GM18867 (cell line): ENCODE measurements around the gene CELF4.

ENCODE experiments used
- ATAC-seq: cut with Tn5 transposase; IDR thresholded peaks from one replicate; pipeline ENCODE4 v1.9.1; 2021; ENCODE audit warnings: mild to moderate bottlenecking, moderate library complexity; ENCODE audit not compliant: unreplicated experiment

The CELF4 gene

DNA sequence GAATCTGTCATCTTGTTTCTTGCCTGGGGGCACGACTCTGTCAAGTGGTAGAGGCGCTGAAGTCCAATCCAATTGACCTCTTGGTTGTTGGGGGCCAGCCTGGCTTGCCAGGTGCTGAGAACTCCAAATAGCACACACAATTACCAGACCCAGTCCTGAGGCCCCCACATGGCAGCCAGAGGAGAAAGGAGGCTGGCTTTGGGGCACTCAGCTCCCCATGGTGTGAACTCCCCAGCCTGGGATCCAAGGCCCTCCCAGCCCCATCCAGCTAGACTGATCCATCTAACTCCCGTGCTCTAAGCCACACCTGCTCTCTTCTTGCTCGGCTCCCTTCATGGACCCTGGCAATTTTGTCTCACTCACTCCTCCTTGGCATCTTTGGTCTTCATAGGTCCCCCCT lies 170.0 kb downstream of the CELF4 start:
- no peak for ATAC-seq

DNA sequence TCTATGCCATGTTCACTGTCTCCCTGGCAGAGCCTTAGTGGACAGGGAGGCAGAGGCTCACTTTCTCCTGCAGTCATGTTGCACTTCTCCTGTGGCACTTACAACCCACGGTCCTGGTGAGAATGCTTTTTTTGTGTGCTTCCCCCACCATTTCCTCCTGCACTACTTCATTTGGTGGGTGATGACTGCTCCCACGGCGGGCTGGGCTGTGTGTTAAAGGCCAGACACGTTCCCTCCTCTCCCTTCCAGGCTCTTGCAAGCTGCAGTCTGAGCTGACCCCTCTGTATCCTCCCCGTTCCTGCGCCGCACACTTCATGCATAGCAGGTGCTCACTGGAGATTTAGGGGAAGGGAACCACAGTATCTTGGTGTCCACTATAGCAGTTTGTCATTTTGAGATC lies 170.5 kb downstream of the CELF4 start:
- ATAC-seq = no peak

DNA sequence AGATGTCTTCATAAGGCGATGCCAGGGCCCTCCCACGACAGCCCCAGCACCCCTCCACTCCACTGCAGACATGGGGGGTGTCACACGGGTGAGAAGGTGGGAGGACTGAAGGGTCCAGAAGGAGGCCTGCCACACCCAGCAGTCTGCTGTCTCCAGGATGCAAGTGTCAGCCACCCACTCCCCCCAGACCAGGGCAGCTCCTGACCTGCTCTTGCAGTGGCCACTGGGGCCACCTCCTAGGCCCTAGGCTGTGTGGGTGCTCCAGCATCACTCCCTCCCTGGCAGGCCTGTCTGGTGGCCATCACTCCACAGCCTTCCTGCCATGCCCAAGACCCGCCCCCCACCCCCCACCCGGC lies 171.0 kb downstream of the CELF4 start:
- no peak for ATAC-seq

DNA sequence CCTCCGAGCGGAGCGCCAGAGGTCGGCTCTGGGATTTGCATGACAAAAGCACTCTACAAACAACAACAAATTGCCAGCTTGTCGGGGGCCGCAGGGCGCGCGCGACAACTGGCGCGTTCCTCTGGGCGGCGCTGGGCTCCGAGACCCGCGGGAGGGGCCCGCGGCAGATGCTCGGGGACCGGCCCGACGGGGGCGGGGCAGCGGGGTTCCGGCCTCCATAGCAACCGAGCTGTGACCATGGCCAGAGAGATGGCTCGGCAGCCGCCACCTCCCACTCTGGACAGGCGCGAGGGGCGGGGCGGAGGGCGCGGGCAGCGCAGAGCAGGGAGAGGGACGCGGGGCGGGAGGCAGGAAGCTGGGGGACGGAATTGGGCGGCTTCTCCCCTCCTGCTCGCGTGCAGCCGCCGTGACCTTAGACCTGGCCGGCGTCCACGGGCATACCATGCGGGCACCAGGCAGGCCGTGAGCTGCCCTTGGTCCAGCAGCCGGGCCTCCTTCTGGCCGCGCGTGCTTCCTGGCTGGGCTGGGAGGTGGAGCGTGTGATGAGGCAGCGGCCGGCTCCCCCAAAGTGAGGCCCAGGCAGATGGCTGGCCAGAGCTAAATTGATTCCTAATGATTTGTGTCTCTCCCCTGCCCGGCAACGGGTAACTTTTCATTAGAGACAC lies 171.5 kb downstream of the CELF4 start:
- ATAC-seq = no peak

DNA sequence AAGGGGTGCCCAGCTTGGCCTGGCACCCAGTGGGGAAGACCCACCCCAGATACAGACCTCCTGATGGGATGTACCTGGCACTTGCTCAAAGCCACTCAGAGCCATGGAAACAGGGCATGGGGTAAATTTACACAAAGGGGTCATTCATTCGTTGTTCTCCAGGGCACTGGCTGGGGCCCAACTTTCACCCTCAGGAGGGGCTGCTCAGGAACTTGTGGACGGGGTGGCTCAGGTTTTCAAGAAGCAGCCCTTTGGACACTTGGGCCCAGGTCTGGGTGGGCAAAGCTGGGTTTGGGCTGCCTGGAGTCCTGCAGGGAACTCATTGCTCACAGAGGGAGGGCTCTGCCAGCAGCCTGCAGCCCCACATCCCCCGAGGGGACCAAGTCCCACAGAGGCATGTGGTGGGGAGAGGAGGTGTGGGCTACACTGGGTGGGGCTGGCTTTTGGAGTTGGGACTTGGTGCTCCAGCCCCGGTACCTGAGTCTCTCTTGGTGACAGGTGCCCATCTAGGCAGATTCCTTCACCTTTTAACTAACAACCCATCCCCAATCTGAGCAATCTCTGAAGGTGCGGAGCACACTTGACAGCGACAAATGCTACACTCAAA lies 172.3 kb downstream of the CELF4 start:
- no peak for ATAC-seq

DNA sequence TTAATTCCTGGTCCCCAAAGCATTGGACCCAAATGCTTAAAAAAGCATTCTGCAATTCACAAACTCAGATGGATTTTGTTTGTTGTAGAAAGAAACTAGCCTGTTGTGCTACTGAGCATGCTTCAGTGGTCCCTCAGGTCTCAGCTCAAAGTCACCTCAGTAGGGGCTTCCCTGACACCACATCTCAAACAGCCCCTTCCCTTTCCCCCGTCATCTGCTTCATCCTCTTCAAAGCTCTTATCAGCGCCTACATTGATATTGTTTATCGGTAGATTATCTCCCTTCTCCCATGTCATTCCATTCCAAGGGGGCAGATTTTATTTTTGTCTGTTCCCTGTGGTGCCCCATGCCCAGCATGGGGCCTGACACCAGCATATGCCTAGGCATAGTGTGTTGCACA lies 172.9 kb downstream of the CELF4 start:
- ATAC-seq = no peak

DNA sequence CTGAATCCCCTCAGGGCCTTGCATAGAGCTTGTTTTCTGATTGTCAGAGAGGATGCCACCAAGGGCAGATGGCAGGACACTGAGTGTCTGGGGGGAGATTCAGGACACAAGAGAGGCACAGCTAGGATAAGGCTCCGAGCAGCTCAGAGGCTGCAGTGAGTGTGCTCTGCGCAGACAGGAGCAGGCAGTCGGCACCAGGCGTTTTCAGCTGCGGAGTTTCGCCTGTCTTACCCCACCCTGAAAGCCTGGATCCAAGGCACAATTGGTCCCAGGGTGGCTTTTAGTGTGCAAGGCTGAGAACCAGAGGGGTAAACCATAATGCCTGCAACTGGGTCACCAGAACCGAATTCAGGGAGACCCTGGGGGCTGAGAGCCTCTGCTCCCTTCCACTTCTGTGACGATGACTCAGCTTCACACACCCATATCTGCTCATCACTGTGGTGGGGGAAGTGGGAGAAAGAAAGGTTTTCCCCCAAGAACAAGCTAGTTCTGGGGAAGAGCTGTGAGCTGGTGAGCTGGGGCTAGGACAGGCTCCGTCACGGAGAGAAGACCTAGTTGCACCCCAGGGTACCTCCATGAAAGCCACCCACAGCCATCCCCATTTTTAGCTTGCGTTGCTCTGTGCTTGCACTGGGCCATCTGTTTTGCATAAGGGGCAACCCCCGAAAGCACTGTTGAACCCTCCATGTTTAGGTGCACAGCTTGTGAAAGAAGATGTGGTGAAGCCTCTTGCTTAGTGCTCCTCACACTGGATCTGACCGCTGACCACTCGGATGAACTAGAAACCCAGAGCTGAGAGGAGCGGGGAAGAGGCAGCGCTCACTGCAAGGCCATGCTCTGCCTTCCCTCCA lies 173.7 kb downstream of the CELF4 start:
- ATAC-seq = peak; percentile 80

DNA sequence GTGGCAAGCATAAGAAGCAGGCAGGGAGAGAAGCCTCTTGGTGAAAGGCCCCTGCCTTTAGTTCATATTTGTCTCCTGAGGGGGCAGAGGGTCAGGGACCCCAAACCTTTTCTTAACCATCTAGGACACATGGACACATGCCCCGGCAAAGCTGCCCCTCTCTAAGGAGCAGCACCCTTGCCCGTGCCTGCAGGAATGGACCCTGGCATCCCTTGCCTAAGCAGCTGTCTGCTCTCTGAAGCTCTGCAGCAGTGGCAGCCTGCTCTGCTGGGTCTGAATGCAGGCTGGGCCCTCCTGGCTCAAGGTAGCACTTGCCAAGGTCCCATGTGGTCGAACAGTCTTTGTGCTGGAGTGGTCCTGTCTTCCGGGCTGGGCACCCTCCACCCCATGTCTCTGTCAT lies 174.4 kb downstream of the CELF4 start:
- ATAC-seq = no peak

DNA sequence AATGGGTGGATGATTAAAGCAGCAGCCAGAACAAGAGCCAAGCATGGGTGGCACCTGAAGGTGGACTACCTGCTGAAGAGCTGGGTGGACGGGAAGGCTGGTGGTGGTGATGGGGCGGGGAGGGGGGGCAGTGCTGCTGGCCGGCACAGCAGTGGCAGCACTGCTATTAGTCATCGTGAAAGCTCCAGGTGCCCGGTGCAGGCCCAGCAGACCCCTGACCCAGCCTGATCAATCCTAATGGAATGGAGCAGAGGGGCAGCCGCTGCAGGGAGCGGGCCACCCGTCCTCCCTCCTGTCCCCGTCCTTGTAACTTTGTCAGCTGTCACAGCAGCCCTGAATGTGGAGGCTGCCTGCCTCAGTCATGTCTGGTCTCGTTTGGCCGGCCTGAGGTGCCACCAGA lies 174.9 kb downstream of the CELF4 start:
- no peak for ATAC-seq

DNA sequence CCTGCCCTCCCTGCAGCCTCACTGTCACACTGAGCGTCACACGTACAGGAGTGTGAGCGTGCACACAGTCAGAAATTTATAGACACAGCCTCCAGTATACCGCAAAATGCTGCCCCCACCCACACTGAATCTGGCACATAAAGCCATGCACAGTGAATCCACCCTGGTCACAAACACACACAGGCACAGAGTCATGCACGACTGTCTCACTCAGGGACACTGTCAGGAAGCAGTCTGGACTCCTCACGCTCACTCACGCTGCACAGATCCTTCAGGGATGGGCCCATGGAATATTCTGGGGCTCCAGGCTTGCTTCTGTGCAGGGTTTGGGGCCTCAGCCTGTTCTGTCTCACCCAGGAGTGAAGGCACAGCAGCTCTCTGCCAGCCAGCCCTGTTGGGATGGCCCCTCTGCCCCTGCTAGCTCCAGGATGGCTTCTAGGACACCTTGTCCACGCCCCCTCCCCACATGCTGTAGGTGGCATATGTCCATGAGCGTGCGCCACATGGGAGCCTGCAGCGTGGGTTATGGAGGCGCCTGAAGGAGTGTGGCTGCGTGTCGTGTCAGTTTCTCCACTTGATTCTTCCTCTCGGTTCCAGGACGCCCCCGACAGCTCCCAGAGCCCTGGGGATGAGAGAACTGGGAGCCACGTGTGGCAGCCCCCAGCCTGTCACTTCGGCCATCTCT lies 175.8 kb downstream of the CELF4 start:
- no peak for ATAC-seq

DNA sequence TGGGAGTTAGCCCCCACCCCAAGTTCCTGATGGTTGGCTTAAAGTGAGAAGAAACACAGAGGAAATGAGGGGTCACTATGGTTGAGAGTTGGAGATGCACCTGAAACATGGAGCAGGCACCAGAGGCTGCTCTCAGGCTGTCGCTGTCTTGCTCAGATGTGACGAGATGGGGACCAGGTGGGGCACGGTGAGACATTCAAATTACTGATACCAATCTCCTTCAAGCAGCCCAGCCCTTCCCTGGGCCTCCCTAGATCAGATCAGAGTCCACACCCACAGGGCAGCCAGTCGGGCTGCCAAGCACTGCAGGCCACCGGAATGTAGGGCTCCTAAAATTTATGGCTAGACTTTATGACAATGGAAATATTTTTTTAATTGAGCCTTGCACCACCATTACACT lies 176.6 kb downstream of the CELF4 start:
- ATAC-seq = no peak

DNA sequence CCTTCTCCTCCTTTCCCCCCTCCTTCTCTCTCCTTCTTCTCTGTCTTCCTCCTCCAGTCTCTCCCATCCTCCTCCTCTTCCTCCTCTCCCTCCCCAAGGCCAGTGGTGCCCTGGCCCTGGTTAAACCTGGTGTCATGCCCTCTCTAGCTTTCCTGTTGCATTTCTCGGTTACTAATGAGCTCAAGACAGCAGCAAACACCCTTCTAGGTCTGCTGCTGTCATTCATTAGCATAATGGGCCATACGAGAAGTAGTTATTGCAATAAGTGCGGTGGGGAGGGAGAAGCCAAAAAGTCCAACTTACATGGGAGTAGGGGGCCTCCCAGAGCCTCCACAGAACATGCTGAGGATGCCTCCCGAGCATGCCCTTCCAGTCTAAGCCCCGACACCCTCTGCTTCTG lies 177.2 kb downstream of the CELF4 start:
- no peak for ATAC-seq

DNA sequence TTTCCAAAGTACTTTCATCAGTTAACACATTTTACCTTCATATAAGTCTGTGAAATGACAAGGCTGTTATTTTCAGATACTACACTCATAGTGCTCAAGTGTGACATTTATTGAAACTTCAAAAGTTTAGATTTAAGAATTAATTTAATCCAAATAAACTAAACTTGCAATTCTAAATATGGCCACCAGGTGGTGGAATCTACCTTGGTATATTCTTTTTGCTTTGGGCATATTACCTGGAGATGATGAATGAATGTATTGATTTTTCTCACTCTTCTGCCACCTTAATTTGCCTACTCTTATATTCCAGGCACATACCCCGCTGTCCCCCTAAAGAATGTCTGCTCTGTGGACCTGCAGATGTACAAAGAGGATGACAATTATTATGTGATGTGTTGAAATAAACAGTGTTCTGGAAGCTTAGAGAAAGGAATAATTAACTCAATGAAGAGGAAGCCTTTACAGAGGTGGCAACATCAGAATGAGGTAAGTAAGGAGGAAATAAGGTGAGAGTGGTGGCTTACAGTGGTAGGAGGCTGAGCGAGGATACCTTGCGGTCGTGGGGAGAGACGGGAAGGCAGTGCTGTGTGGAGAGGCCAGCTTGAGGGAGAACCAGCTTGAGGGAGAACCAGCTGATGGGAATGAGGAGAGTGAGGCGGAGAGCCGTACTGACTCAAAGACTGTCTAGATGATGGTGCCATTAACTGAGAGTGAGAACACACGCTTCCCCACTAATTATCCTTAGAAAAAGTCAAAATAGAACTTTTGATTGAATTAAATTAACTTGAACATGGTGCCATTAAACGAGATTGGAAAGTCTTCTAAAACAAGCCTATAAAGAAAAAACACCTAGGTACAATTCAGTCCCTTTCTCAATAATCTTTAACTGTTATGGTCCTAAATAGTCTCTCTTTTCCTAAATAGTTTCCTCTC lies 179.5 kb downstream of the CELF4 start:
- no peak for ATAC-seq

DNA sequence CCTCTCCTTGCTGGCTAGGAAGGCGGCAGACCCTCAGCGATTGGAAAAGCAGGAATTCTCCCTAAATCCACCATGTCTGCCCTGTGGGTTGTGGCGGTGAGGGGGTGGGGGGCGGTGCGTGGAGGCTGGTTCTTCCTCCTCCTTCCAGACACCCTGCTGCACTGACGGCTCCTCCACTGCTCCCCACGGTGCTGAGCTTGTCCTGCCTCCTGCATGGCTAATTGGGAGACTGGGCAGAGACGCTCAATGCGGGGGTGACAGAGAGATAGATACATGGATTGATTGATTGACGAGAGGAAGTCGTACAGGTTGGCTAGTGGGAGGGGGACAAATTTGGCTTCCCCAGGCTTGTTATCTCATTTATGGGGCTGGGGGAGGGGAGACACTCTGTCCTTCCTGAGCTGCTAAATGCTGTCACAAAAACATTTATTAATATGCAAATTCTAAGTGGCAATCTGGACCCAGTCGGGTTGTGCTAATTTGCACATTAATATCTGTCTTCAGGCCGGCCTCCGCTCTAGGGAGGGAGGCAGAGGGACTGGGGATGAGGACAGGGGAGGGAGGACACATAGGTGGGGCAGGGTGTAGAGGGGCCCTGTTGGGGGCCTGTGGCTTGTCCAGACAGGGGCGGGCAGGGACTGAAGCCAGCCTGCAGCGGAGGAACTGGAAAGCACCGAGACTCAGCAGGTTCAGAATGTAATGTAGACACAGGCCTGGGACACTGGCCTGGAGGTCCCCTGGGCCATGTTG lies 181.6 kb downstream of the CELF4 start:
- ATAC-seq = no peak

DNA sequence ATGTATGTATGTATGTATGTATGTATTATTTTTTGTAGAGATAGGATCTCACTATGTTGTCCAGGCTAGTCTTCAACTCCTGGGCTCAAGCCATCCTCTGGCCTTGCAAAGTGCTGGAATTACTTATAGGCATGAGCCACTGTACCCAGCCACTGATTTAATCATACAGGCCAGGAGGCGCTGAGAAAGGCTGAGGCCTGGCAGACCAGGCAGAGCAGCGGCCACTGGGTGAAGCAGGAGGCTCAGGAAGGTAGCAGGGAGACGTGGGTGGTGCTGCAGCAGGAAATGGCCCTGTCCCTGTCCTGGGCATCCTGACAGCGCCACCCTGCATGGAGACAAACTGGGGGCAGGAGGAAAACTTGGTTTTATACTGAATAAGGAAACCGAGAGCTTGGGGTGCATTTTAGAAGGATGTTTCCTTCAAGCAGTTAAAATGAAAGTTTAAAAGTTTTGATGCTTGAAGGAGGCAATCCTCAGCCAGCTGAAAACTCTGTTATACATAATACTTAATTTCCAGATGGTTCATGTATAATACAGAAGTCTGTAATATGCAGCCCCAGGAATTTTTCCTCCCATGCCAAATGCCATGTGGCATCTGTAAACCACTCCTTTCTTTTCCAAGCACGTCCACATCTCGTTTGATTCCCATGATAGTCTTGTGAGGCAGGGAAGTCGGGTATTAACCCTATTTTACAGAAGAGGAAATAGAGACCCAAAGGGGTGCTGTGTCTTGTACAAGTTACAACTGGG lies 182.4 kb downstream of the CELF4 start:
- ATAC-seq = no peak

DNA sequence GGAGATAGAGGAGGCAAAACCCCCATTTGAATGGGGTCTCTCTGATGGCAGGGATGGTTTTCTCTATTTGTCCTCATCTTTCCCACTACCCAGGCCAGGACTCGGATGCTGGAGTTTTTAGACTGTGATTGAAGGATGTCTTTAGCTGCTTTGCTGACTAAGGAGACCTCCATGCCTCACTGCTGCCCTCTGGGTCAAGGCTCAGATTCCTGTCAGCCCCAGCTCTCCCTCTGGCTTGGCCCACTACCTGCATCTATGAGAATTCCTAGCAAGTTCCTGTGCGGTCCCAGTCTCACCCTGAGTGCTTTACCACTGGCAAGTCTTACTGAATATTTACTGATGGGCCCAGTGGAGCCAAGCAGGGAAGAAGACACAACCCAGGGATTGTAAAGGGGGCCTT lies 184.0 kb downstream of the CELF4 start:
- no peak for ATAC-seq

DNA sequence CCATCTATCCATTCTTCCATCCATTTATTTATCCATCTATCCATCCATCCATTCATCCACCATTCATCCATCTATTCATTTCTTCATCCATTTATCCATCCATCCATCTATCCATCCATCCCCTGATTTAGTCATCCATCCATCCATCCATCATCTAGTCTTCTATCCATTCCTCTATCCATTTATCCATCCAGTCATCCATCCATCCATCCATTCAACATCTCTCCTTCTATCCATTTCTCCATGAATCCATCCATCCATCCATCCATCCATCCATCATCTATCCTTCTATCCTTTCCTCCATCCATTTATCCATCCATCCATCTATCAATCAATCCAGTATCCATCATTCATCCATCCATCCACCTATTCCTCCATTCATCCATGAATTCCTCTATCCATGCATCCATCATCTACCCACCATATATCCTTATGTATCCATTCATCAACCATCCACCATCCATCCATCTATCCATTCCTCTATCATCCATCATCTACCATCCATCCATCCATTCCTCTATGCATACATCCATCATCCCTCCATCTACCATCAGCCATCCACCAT lies 185.0 kb downstream of the CELF4 start:
- no peak for ATAC-seq

DNA sequence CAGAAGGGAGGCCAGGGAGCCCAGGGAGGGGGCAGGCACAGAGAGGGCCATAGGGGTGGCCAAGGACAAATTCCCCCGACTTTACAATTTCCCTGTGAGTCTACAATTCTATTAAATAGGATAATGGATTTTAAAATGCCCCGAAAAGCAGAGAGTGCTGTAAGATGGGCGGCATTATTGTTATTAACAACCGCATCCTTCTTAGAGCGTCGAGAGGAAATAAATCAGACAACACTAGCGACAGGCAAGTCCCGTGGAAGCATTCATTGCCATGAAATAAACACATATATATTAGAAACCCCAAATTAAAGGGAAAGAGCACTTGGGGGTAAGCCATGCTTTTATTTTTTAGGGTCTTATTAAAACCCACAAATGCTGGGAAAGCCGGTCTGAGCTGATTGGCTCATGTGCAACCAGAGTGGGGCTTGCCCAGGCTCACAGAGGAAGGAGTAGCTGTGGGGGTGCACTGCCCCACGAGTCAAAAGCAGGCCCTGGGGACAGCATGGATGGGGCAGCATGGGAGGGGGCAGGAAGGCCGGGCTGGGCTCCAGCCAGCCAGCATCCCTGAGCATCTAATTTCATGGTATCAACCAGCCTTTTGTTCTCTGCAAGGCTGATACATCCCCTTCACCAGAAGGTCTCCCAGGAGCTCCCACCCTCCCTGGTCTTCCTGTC lies 187.1 kb downstream of the CELF4 start:
- ATAC-seq = no peak
